Activated gamma-delta T cell treated with anti-CD3 and anti-CD28 coated beads, Interleukin-2, amount 50 U/mL, for 16 hours (primary cell): ENCODE measurements around the gene SERINC3.
"Not testable (repeated sequence)": the region's sequence is repeated elsewhere in the genome, so short reads cannot be mapped to it uniquely, and the experiment has no call there.

Source experiments
- DNase-seq: peaks from one replicate; pipeline ENCODE4 v3.0.0-alpha.2; 2020; ENCODE audit warnings: low read depth

Gene SERINC3

GRCh38 chr20:44521484-44522481, at the start of gene SERINC3:
Gene SERINC3 (minus strand): TSS chr20:44522070. CDS start chr20:44521951, 119 bp downstream.
- DNase-seq, result peak; percentile 96

GRCh38 chr20:44571362-44571988, 49.6 kb upstream of the SERINC3 start:
- DNase-seq, result no peak

GRCh38 chr20:44570367-44570766, 48.5 kb upstream of the SERINC3 start:
- no peak for DNase-seq

DNA sequence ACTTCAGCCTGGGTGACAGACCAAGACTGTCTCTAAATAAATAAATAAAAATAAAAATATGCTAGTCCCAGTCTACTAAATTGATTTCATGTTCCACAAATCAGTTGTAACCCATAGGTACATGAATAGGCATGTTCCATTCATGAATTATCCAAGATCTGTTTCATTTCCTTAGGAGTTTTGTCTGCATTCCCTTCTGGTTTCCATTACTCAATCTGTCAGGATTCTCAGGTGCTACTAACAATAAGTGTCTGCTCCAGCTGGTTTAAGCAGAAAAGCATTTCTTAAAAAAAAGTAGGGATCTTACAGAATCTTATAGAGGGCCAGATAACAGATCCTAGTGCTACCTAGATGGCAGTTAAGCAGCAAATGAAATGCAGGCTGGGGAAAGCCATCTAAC, 44.9 kb upstream of the SERINC3 start:
- DNase-seq, result no peak

DNA sequence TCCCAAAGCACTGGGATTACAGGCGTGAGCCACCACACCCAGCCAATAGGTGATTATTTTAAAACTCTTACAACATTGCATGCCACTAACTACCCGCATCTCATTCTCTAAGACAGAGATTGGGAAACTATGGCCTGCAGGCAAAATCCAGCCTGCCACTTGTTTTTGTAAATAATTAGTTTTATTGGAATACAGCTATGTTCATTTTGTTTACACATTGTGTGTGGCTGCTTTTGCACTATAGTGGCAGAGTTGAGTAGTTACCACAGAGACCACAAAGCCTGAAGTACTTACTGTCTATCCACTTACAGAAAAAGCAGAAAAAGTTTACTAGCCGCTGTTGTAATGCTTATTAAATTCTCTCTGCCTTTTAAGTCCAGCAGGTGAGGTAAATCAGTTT, 44.1 kb upstream of the SERINC3 start:
- DNase-seq, result no peak

GRCh38 chr20:44561876-44562275, 40.0 kb upstream of the SERINC3 start:
- DNase-seq, result no peak

DNA sequence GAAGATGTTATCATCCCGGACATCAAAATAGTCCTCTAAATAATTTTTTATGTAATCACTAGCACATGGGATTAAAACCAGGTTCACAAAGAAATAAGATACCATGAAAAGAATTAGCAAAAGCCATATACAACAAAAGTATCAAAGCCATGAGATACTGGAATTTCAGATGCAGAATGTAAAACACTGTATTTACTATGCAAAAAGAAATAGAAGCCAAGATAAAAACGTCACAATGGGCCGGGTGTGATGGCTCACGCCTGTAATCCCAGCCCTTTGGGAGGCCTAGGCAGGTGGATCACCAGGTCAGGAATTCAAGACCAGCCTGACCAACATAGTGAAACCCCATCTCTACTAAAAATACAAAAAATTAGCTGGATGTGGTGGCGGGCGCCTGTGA, 38.9 kb upstream of the SERINC3 start:
- DNase-seq, result not testable (repeated sequence)

- no peak for DNase-seq
Observed at GRCh38 chr20:44560229-44560628, 38.4 kb upstream of the SERINC3 start.

GRCh38 chr20:44559302-44559701, 37.4 kb upstream of the SERINC3 start:
- DNase-seq, result no peak

GRCh38 chr20:44552950-44553908, 31.4 kb upstream of the SERINC3 start:
- no peak for DNase-seq

- DNase-seq, result no peak
Observed at GRCh38 chr20:44552568-44552949, 30.7 kb upstream of the SERINC3 start.

DNA sequence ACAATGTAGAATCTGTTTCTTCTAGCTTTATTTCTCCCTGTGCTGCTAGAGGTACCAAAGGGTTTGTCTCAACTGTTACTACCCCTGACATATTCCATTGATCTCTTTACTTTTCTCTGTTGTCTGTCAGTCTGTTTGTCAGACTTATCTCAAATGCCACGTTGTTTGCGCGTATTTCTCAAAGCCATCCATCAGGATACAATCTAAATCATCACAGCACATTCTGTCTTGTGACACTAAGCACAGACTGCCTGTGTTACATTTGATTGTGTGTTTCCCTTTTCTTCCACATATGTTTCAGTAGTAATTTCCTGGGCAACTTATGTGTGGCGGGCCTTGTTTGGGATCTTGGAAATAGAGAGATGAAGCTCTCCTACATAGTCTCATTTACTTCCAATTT, 30.2 kb upstream of the SERINC3 start:
- DNase-seq, result no peak

- DNase-seq, result no peak
Observed at GRCh38 chr20:44549123-44549522, 27.3 kb upstream of the SERINC3 start.

GRCh38 chr20:44547419-44547818, 25.5 kb upstream of the SERINC3 start:
- DNase-seq, result no peak

DNA sequence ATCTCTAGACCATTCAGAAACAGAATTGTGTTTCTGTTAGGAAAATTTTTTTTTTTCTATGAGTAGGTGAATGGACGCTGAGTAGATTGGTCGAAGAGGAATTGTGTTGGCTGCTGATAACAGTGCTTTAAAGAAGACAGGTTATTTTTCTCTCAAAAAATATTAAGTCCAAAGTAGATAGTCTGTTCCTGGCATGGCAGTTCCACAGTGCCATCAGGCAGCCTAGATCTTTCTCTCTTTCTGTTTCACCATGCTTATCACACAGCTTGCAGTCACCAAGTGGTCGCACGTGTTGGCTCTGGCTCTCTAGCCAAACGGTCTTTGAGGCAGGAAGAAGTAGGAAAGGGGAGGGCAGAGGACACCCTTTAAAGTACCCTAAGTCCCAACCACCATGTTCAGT, 22.4 kb upstream of the SERINC3 start:
- DNase-seq, result no peak

DNA sequence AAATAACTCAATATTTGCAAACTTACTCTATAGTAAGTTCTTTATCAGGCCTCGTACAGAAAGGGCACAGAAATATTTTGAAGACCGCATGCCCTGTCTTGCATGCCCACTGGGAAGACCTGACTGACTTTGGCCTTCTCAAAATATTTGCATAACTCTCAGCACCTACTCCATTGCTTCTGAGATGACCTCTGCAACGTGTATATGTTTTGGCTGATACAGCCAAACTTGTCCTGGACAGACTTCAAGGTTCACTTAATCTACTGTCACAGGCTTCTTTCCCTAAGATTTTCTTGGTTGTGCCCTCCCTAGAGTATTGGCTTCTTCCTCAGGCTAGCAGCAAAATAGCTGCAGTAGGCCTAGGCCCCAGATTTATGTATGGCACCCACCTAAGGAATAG, 21.5 kb upstream of the SERINC3 start:
- no peak for DNase-seq

- no peak for DNase-seq
Observed at GRCh38 chr20:44542890-44543289, 21.0 kb upstream of the SERINC3 start.

- DNase-seq, result no peak
Observed at GRCh38 chr20:44541992-44542391, 20.1 kb upstream of the SERINC3 start.

- no peak for DNase-seq
Observed at GRCh38 chr20:44540834-44541233, 19.0 kb upstream of the SERINC3 start.

- DNase-seq, result no peak
Observed at GRCh38 chr20:44537993-44538392, 16.1 kb upstream of the SERINC3 start.

- DNase-seq, result no peak
Observed at GRCh38 chr20:44536175-44536574, 14.3 kb upstream of the SERINC3 start.

DNA sequence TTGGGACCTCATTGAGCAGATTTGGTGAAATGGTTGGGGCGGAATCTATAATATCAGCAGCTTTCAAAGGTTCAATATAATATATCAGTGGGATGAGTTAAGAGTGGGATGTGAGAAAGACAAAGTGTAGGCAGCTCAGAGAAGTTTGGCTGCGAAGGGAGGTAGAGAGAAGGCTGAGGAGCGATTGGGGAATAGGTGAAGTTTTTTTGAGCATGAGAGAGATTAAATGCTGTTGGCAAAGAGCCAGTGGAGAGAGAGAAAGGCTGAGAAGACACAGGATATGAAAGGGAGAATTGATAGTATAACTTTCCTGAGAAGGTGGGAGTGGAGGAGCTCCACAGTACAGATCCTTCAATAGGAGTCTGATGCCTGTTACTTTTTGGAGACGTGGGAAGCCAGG, 12.1 kb upstream of the SERINC3 start:
- DNase-seq, result no peak
